KMS-11 (cell line): ENCODE results near the gene SRRM2.

Source experiments
- H2AFZ ChIP-seq: fragments of 200-600 bp; sonication (generic); 2 replicates; pipeline ENCODE4 v1.6.1; 2016; ENCODE audit warnings: antibody characterized with exemption, mixed run types, low read depth
- H3K27ac ChIP-seq: fragments of 200-600 bp; sonication (generic); 2 replicates; pipeline ENCODE4 v1.6.1; 2016; ENCODE audit warnings: mild to moderate bottlenecking, mixed run types
- H3K27me3 ChIP-seq: fragments of 200-600 bp; sonication (generic); 2 replicates; pipeline ENCODE4 v1.6.1; 2017; ENCODE audit warnings: mild to moderate bottlenecking, low read depth, mixed run types, moderate library complexity; ENCODE audit not compliant: insufficient read depth
- H3K36me3 ChIP-seq: fragments of 200-600 bp; sonication (generic); 2 replicates; pipeline ENCODE4 v1.6.1; 2017; ENCODE audit warnings: mild to moderate bottlenecking, mixed run types; ENCODE audit not compliant: insufficient read depth
- H3K4me1 ChIP-seq: fragments of 200-600 bp; sonication (generic); 2 replicates; pipeline ENCODE4 v1.6.1; 2016; ENCODE audit warnings: mild to moderate bottlenecking, low read depth, mixed run types; ENCODE audit not compliant: poor library complexity, severe bottlenecking
- H3K4me2 ChIP-seq: fragments of 200-600 bp; sonication (generic); 2 replicates; pipeline ENCODE4 v1.7.0; 2016; ENCODE audit warnings: mild to moderate bottlenecking, mixed run types
- H3K4me3 ChIP-seq: fragments of 200-600 bp; sonication (generic); IDR thresholded peaks from 2 replicates; pipeline ENCODE4 v1.6.1; 2017; ENCODE audit warnings: low read depth, low read length, mixed read lengths; ENCODE audit not compliant: insufficient read depth
- H3K79me2 ChIP-seq: fragments of 200-600 bp; sonication (generic); 2 replicates; pipeline ENCODE4 v1.6.1; 2016; ENCODE audit warnings: low read depth, mixed run types; ENCODE audit not compliant: insufficient read depth
- H3K9ac ChIP-seq: fragments of 200-600 bp; sonication (generic); 2 replicates; pipeline ENCODE4 v1.6.1; 2016; ENCODE audit warnings: mild to moderate bottlenecking, mixed run types
- H4K20me1 ChIP-seq: fragments of 200-600 bp; sonication (generic); 2 replicates; pipeline ENCODE4 v1.6.1; 2016; ENCODE audit warnings: mild to moderate bottlenecking, mixed run types; ENCODE audit not compliant: insufficient read depth
- CTCF ChIP-seq: fragments of 200-600 bp; sonication (generic); conservative IDR thresholded peaks from 2 replicates; pipeline ENCODE4 v1.6.1; 2017; ENCODE audit warnings: low read depth, mild to moderate bottlenecking, antibody characterized with exemption, low read length, moderate library complexity, mixed read lengths

Gene SRRM2

GRCh38 chr16:2818272-2818876 is 65.9 kb downstream of the SRRM2 start:
- Histone ChIP-seq H3K27me3 (peaks cover 90% of the 10 kb centered on the region), H3K4me2 (no peak overlapping the region), H4K20me1 (no peaks in the 10 kb centered on the region), H3K36me3 (no peaks in the 10 kb centered on the region), H3K4me3 (no peak overlapping the region), H3K9ac (no peak overlapping the region), H2AFZ (no peak overlapping the region), H3K27ac (no peak overlapping the region), H3K79me2 (no peaks in the 10 kb centered on the region), H3K4me1 (no peaks in the 10 kb centered on the region)
- no peak for TF ChIP-seq CTCF

DNA sequence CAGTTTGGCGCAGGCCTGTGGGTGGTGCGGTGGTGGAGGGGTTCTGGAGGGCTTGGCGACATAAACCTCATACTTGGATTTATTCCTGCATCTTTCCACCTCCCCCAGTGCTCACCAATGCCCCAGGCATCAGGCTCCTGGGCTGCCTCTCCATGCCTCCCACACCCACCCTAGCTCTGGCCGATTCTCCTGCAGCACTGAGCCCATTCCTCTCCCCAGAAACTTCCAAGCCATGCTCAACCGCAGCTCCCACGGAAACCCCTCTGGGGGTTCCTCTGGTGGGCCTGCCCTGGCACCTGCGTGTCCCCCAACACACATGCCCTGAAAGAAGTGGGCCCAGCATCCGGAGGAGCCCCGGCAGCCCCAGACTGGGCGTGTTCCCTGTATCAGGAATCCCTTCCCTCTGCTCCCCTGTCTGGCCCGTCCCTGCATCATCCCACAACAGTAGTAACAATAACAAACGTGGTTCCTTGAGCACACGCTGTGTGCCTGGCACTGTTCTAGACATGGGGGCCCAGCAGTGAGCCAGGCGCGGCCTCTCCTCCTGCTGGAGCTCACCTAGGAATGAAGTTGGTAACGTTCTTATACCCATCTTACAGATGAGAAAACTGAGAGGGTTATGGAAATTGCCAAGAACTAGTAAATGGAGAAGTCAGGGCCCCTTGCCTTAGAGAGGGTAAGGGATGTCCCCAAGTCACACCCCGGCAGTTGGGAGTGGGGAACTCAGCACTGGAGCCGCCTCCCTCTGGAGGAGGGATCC is 66.9 kb downstream of the SRRM2 start:
- H3K4me1 ChIP-seq: no peaks in the 10 kb centered on the region
- H4K20me1 ChIP-seq: no peaks in the 10 kb centered on the region
- H3K4me3 ChIP-seq: no peak overlapping the region
- H2AFZ ChIP-seq: no peak overlapping the region
- peaks cover 90% of the 10 kb centered on the region for H3K27me3 ChIP-seq
- no peak overlapping the region for H3K9ac ChIP-seq
- TF ChIP-seq CTCF: no peak
- no peak overlapping the region for H3K27ac ChIP-seq
- H3K79me2 ChIP-seq: no peaks in the 10 kb centered on the region
- no peaks in the 10 kb centered on the region for H3K36me3 ChIP-seq
- no peak overlapping the region for H3K4me2 ChIP-seq

GRCh38 chr16:2819939-2820835 is 67.7 kb downstream of the SRRM2 start:
- peaks cover 90% of the 10 kb centered on the region for H3K27me3 ChIP-seq
- no peaks in the 10 kb centered on the region for H4K20me1 ChIP-seq
- no peaks in the 10 kb centered on the region for H3K79me2 ChIP-seq
- no peak overlapping the region for H3K9ac ChIP-seq
- H3K27ac ChIP-seq: no peak overlapping the region
- no peak overlapping the region for H2AFZ ChIP-seq
- no peak for TF ChIP-seq CTCF
- H3K4me1 ChIP-seq: no peaks in the 10 kb centered on the region
- H3K36me3 ChIP-seq: no peaks in the 10 kb centered on the region
- H3K4me2 ChIP-seq: no peak overlapping the region
- H3K4me3 ChIP-seq: no peak overlapping the region
